ENCODE data around the gene MEX3D.
"Not testable (repeated sequence)": the region's sequence is repeated elsewhere in the genome, so short reads cannot be mapped to it uniquely, and the experiment has no call there.

Gene MEX3D

DNA sequence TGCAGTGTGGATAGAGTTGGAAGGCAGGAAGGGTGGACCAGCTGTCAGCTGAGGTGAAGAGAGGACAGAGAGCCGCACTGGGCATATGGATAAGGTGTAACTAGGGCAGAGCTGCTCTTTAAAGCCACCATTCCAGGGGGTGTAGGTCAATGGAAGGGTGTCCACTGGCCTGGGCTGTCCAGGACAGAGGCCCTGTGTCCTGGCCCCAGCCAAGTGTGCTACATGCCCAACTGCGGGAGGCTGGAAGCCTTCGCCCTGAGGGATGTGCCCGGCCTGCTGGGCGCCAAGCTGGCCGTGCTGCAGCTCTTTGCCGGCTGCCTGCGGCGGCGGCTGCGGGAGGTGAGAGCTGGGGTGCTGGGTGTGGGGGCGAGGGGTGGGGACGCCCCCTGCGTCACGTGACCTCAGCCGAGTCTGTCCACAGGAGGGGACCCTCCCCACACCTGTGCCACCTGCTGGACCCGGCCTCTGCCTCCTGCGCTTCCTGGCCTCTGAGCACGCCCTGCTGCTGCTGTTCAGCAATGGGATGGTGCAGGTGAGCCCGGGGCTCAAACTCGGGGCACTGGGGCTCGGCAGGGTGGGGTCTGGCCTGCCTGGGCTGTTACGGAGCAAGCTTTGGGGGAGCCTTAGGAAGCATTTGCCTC, 34.5 kb downstream of the MEX3D start:
- no peak for DNase-seq

- DNase-seq = no peak
These were observed 36.1 kb downstream of the MEX3D start for GRCh38 chr19:1532003-1532402.

DNA sequence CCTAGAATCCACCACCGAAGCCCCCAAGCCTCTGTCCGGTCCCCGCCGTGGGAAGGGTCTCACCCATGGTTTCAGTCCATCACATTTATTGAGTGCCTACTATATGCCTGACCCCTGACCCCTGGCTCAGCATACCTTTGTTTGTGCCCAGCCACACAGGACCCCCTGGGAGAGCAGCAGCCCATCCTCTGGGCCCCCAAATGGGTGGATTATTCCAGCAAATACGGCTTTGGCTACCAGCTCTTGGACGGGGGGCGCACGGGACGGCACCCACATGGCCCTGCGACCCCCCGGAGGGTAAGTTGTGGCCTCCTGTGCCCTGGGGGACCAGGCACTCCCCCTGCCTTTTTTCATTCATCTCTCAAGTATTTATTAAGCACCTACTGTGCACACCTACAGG, 36.5 kb downstream of the MEX3D start:
- no peak for DNase-seq

DNA sequence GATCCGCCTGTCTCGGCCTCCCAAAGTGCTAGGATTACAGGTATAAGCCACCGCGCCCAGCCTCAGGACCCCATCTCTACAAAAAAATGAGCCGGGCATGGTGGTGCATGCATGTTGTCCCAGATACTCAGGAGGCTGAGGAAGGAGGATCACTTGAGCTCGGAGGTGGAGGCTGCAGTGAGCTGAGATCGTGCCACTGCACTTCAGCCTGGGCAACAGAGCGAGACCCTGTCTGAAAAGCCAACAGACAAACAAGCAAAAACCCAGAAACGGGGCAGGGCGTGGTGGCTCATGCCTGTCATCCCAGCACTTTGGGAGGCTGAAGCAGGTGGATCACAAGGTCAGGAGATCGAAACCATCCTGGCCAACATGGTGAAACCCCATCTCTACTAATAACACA, 37.3 kb downstream of the MEX3D start:
- not testable (repeated sequence) for DNase-seq

DNA sequence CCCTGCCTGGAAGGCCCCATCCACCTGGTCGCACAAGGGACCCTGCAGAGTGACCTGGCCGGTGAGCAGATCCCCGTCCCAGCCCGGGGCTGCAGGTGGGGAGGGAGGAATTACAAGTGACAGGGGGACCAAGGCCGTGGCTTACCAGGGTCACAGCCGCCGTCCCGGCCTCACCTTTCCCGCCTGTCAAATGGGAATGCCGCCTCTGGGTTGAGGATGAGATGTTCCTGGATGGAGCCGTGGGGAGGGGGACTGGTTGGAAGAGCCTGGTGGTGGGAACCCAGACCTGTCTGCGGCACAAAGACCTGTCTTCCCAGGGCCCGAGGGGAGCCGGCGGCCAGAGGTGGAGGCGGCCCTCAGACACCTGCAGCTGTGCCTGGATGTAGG, 38.7 kb downstream of the MEX3D start:
- no peak for DNase-seq

- no peak for DNase-seq
These were observed 39.3 kb downstream of the MEX3D start for GRCh38 chr19:1528596-1529429.

DNA sequence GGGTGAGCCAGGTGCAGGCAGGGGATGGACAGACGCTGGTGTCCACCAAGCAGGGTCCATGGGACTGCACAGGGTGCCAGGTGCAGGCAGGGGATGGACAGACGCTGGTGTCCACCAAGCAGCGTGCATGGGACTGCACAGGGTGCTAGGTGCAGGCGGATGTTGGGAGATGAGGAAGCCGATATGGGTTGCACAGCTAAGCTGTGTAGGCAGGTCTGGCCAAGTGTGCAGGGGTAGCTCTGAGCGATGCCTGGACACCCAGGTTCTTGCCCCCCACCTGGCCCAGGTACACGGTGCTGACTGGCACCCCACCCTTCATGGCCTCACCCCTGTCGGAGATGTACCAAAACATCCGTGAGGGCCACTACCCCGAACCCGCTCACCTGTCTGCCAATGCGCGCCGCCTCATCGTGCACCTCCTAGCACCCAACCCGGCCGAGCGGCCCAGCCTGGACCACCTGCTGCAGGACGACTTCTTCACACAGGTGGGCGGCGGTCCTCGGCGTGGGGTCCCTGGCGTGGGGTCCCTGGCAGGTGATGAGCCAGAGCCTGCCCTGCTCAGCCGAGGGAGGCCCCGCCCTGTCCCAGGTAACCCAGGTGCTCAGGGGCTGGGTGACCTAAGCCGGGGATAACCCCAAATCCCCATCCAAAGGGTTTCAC, 40.3 kb downstream of the MEX3D start:
- DNase-seq = no peak

DNA sequence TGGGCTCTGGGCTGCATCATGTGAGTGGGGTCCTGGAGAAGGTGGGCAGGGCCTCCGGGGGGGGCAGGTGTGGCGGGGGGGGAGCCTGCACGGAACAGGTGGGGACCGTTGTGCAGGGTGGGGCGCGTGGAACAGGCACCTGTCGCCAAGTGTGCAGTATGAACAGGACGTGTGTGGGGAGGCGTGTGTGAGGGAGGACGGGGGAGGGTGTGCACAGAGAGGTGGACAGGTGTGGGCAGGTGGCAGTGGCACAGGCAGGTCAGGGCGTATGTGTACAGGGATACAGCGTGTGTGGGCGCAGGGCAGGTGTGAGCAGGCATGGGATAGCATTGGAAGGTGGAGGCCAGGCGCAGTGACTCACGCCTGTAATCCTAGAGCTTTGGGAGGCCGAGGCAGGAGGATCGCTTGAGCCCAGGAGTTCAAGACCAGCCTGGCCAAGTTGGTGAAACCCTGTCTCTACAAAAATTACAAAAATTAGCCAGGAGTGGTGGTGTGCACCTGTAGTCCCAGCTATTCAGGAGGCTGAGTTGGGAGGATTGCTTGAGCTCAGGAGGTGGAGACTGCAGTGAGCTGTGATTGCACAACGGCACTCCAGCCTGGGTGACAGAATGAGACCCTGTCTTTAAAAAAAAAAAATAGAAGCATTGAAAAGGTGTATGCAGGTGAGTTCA, 41.0 kb downstream of the MEX3D start:
- no peak for DNase-seq

GRCh38 chr19:1526066-1526778, 41.9 kb downstream of the MEX3D start:
- no peak for DNase-seq

- DNase-seq = no peak
These were observed 42.8 kb downstream of the MEX3D start for GRCh38 chr19:1525343-1525742.

DNA sequence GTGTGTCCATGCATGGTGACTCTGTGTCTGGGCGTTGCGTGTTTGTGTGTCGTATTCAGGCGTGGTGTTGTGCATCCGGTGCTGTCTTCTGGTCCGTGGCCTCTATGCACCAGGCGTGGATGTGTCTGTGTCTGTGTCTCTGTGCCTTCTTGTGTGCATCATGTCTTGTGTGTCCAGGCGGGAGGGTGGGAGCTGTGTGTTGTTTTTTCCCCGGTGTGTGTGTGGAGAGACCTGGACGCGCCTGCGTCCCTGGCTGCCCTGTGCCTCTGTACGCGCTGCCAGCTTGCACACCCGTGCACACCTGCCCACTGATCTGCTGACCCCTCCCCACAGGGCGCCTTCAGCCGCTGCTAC, 43.2 kb downstream of the MEX3D start:
- DNase-seq = no peak

DNA sequence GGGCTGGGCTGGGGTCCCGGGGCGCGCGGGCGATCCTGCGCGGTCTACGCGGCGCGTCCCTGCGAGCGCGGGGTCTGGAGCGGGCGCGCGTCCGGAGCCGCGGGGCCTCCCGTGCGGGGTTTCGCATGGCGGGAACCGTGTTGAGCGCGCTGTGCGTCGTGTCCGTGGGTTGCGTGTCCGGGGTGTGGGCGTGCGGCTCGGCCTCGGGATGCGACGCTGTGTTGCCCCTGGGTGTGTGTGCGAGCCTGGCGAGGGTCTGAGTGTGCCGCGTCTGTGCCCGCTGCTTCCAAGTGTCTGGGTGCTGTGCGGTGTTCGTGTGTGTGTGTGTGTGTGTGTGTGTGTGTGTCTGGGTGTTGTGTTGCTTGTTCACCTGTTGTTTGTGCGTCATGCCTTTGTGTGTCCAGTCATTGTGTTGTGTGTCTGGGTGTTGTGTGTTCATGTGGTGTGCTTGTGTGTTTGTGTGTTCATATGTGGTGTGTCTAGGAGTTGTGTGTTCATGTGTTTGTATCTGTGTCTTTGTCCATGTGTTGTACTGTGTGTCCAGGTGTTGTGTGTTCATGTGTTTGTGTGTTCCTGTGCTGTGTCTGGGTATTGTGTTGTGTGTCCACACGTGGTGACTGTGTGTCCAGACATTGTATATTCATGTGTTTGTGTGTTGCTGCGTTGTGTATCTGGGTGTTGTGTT, 43.7 kb downstream of the MEX3D start:
- DNase-seq = no peak

DNA sequence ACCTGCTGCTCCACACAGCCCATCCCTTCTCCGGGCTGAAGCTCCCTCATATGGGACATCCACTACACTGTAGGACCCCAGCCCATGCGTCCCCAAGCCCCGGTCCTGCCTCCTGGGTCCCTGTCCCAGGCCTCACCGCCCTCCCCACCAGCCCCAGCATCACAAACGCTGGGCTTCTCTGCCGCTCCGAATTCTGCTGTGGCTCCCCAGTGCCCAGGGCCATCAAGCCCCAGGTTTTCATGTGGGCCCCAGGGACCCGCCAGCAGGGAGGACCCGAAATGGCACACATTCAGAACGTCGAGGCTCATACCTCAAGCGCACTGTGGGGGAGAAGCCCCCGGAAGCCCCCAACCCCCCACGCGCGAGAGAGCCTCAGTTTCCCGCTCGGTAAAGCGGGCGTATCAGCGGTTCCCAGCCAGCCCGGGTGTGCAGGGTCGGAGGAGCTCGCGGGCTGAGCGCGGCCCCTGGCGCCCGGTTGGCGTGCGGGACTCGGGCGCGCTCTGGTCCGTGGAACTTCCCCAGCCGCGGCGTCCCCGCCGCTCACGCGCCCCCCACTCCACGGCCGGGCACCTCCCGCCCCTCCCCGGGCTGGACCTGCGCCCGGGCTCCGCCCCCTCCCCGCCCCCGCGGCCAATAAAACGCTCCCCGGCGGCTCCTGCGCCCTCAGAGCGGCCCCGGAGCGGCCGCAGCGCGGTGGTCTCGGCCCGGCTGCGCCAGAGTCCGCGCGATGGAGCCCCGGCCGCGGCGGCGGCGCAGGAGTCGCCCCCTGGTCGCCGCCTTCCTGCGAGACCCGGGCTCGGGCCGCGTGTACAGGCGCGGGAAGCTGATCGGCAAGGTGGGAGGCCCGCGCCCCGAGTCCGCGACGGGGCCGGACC, 44.5 kb downstream of the MEX3D start, which contains the start of gene PLK5:
TSS of gene PLK5 (plus strand) at position 666 of the 875 bp plus-strand sequence. CDS start 2,920 bp downstream, outside the sequence.
- DNase-seq = no peak

DNA sequence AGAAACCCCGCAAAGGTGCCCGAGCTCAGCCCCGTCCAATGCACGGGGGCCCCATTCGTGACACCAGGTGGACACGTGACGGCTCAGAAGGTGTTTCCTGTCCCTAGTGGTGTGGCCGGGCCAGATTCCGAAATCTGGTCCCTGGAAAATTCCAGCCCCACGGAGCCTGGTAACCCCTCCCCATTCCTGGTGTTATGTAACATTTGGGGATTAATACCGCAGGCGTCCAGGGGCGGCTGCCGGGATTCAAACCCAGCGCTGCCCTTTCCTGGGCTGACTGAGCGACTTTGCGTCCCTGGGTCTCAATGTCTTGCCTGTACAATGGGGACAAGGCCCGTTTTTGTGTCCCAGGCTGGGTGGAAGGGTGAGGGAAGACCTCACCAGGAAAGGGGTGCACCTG, 45.3 kb downstream of the MEX3D start:
- no peak for DNase-seq

- no peak for DNase-seq
These were observed 46.1 kb downstream of the MEX3D start for GRCh38 chr19:1522061-1522460.

GRCh38 chr19:1521636-1522035, 46.5 kb downstream of the MEX3D start:
- no peak for DNase-seq

DNA sequence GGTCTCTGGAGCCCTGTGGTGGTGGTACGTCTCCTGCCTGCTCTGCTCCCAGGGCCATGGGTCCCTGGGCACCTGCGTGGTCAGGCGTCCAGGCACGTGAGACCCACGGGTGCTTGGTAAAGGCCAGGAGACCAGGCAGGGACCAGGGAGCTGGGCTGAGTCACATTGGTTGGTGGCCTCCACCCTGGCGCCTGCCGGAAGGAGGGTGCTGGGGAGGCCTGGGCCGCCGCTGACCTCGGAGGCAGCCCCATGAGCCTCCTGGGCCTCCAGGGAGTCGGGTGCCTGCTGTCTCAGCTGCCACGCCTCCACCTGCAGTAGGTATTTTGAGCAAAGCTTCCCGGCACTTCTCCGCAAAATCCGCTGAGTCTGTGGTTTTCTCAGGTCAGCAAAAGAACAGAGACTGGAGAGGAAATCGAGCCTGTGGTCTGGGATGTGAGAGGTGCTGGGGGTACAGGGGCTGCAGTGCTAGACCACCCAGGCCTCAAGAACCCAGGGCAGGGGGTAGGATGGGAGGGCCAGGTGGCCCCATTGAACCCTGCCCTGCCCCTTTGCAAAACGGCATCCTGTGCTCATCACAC, 47.8 kb downstream of the MEX3D start:
- no peak for DNase-seq

DNA sequence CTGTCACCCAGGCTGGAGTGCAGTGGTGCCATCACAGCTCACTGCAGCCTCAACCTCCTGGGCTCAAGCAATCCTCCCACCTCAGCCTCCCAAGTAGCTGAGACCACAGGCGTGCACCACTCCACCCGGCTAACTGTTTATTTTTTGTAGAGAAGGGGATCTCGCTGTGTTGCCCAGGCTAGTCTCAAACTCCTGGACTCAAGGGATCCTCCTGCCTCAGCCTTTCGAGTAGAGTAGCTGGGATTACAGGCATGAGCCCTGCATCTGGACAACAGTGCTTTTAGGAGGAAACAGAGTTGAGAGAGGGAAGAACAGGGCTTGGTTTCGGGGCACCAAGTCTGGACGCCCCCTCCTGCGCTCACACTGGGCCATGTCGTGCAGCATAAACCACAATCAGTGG, 48.3 kb downstream of the MEX3D start:
- DNase-seq = not testable (repeated sequence)

DNA sequence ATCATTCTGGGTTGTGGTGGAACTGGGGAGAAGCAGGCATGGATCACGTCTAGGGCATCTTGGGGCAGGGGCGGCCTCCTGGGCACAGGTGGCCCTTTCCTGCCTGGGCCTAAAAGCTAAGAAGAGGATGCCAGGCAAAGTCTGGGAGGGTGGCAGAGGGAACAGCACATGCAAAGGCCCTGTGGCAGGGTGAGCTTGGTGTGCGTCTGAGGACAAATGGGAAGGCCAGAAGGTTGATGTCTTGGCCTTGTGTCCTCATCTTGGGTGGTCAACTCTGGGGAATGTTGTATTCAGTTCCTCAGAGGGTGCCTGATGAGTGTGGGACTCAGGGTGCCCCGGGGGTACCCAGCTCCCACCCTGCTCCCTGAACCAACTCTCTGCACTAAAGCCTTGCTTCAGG, 49.7 kb downstream of the MEX3D start:
- no peak for DNase-seq

DNA sequence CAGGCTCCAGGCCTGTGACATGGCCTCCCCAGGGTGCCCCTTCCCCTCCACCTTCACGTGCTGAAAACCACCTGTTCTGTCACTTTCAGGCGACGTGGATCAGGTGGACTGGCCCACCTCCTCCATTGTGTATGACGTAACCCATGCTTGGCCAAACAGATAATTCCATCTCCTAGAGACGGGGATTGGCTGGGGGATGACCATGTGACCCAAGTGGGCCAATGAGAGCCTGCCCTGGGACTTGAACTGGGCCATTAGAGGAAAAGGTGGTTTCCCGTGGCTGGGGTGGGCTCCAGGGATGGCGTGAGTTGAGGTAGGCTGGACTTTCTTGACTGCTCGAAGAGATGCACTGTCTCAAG, 51.8 kb downstream of the MEX3D start:
- DNase-seq = no peak

Measured in activated effector memory CD4-positive, alpha-beta T cell treated with Interleukin-2 at 50 U/mL for 16 hours (primary cell).